ENCODE data around the gene NOVA1.

NOVA1 gene

DNA sequence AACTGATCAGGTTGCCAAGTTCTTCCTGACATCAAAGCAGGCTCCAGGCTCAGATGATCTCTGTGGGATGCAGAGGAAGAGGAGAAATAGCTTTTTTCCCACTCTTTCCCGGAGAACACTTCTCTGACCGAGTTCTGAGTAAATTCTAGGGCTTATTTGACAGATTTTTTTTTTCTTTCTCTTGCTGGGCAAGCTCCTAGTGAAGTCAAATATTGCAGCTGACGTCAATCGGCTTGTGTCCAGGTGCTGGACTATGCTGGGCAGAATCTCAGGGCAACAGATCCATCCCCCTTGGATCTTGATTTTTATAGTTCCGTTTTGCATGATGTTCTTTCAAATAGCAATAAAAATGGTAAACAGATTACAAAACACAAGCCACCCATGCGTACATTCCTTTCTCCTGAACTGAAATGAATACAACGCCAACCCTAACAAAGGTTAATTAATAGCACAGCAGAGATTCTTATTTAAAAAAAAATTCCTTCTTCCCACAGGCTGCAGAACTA, 182.2 kb downstream of the NOVA1 start:
- no peak for TF ChIP-seq ZC3H10 (CRISPR knock-in tag; IDR thresholded peaks at IDR 0.05)
- no peak for ATAC-seq

- ATAC-seq = no peak
- TF ChIP-seq ZFP30 (CRISPR knock-in tag; IDR thresholded peaks at IDR 0.05) = no peak
These were observed 182.9 kb downstream of the NOVA1 start for GRCh38 chr14:26414926-26415325.

- no peak for TF ChIP-seq OSR1 (CRISPR knock-in tag; IDR thresholded peaks at IDR 0.05)
- TF ChIP-seq, protein P1, sequence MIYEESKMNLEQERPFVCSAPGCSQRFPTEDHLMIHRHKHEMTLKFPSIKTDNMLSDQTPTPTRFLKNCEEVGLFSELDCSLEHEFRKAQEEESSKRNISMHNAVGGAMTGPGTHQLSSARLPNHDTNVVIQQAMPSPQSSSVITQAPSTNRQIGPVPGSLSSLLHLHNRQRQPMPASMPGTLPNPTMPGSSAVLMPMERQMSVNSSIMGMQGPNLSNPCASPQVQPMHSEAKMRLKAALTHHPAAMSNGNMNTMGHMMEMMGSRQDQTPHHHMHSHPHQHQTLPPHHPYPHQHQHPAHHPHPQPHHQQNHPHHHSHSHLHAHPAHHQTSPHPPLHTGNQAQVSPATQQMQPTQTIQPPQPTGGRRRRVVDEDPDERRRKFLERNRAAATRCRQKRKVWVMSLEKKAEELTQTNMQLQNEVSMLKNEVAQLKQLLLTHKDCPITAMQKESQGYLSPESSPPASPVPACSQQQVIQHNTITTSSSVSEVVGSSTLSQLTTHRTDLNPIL (CRISPR knock-in tag; IDR thresholded peaks at IDR 0.05; ENCODE audit: low read depth) = no peak
- no peak for TF ChIP-seq ESRRG (CRISPR knock-in tag; IDR thresholded peaks at IDR 0.05)
- no peak for TF ChIP-seq TSHZ2 (CRISPR knock-in tag; IDR thresholded peaks at IDR 0.05)
- TF ChIP-seq CSDC2 (CRISPR knock-in tag; IDR thresholded peaks at IDR 0.05) = no peak
- ATAC-seq = no peak
These were observed 183.7 kb downstream of the NOVA1 start for GRCh38 chr14:26414103-26414502.

- ATAC-seq = no peak
- TF ChIP-seq ARNTL (CRISPR knock-in tag; IDR thresholded peaks at IDR 0.05; ENCODE audit: borderline replicate concordance, low read depth) (no peak), TSHZ2 (CRISPR knock-in tag; IDR thresholded peaks at IDR 0.05) (no peak), CSDC2 (CRISPR knock-in tag; IDR thresholded peaks at IDR 0.05) (no peak), CSRNP3 (CRISPR knock-in tag; IDR thresholded peaks at IDR 0.05) (no peak), ZFP3 (CRISPR knock-in tag; IDR thresholded peaks at IDR 0.05) (no peak), OSR1 (CRISPR knock-in tag; IDR thresholded peaks at IDR 0.05) (no peak), TCF4 (CRISPR knock-in tag; IDR thresholded peaks at IDR 0.05; ENCODE audit: borderline replicate concordance) (no peak), RARB (CRISPR knock-in tag; IDR thresholded peaks at IDR 0.05) (no peak), SNAI2 (CRISPR knock-in tag; IDR thresholded peaks at IDR 0.05) (no peak), TOX (CRISPR knock-in tag; IDR thresholded peaks at IDR 0.05; ENCODE audit: borderline replicate concordance) (no peak), ISL1 (CRISPR knock-in tag; IDR thresholded peaks at IDR 0.05) (no peak), ZFP30 (CRISPR knock-in tag; IDR thresholded peaks at IDR 0.05) (no peak), POU6F1 (CRISPR knock-in tag; IDR thresholded peaks at IDR 0.05; ENCODE audit: borderline replicate concordance, low read depth) (no peak), ZNF70 (CRISPR knock-in tag; IDR thresholded peaks at IDR 0.05) (no peak)
- TF ChIP-seq, protein P2, sequence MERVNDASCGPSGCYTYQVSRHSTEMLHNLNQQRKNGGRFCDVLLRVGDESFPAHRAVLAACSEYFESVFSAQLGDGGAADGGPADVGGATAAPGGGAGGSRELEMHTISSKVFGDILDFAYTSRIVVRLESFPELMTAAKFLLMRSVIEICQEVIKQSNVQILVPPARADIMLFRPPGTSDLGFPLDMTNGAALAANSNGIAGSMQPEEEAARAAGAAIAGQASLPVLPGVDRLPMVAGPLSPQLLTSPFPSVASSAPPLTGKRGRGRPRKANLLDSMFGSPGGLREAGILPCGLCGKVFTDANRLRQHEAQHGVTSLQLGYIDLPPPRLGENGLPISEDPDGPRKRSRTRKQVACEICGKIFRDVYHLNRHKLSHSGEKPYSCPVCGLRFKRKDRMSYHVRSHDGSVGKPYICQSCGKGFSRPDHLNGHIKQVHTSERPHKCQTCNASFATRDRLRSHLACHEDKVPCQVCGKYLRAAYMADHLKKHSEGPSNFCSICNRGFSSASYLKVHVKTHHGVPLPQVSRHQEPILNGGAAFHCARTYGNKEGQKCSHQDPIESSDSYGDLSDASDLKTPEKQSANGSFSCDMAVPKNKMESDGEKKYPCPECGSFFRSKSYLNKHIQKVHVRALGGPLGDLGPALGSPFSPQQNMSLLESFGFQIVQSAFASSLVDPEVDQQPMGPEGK (CRISPR knock-in tag; IDR thresholded peaks at IDR 0.05; ENCODE audit: borderline replicate concordance) = no peak
These were observed 185.4 kb downstream of the NOVA1 start for GRCh38 chr14:26412421-26412820.
